GM10266 (cell line): Measurements from ENCODE around the gene STPG3.

Experiments
- DNase-seq: peaks from one replicate; pipeline ENCODE4 v3.0.0; 2012; ENCODE audit errors: extremely low spot score
- CTCF ChIP-seq: IDR thresholded peaks from 2 replicates; pipeline ENCODE4 v1.5.1; 2012; ENCODE audit warnings: mild to moderate bottlenecking, low read depth; ENCODE audit not compliant: control insufficient read depth, insufficient read depth; ENCODE audit errors: missing control alignments

The STPG3 gene

GRCh38 chr9:137222190-137223077, 28.7 kb upstream of the STPG3 start, which contains the start of gene RNF208:
Gene RNF208 (minus strand): TSS chr9:137222240. CDS start chr9:137221212, 1,028 bp downstream.
- no peak for DNase-seq
- TF ChIP-seq CTCF = no peak

GRCh38 chr9:137223078-137223970, 27.8 kb upstream of the STPG3 start:
- peak; percentile 100 for DNase-seq
- no peak for TF ChIP-seq CTCF

- no peak for TF ChIP-seq CTCF
- DNase-seq = no peak
Observed at GRCh38 chr9:137224830-137225694, 26.0 kb upstream of the STPG3 start, which contains the start of gene CYSRT1. Gene CYSRT1 (plus strand): TSS chr9:137225174. CDS start chr9:137225622, 448 bp downstream.

GRCh38 chr9:137225699-137226331, 25.3 kb upstream of the STPG3 start:
- no peak for TF ChIP-seq CTCF

DNA sequence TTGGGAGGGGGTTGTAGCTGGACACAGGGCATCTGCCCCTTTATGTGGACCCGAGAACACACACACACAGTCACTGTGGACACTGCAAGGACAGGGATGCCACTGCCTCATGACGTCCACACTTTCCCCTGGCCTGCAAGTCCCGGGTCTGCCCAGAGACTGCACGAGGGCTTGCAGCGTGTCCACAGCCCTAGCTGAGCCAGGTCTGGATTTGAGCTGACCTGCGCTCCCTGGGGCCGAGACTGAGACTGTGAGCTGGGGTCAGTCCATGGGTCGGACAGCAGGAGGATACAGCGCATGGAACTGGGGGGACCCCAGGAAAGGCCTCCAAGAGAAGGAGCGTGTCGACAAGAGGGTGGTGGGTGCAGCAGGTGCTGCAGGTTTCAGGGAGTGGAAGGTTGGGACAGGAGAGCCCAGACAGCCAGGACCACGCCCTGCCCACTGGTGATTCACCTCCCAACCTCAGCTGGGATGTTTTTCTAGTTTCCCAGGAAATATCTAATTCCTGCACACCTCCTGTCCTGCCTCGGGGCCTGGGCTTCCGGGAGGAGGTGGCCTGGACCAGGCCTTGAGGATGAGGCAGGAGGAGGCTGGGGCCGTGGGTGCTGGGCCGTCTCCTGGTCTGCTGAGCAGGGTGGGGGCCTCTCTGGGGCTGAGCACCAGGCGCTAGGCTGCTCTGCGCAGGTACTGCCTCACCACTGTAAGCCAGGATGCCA, 24.6 kb upstream of the STPG3 start:
- TF ChIP-seq CTCF = no peak
- no peak for DNase-seq

More at GRCh38 chr9:137225699-137226331, 25.3 kb upstream of the STPG3 start:
- no peak for DNase-seq
